ENCODE measurements around the gene KRT84. TPM values are rescaled to one million over a fixed set of nuclear protein-coding genes. Genes with fewer than 3 reads are reported as not detected.

KRT84 gene
- total and polyA plus RNA-seq, 11 donors = not detected

DNA sequence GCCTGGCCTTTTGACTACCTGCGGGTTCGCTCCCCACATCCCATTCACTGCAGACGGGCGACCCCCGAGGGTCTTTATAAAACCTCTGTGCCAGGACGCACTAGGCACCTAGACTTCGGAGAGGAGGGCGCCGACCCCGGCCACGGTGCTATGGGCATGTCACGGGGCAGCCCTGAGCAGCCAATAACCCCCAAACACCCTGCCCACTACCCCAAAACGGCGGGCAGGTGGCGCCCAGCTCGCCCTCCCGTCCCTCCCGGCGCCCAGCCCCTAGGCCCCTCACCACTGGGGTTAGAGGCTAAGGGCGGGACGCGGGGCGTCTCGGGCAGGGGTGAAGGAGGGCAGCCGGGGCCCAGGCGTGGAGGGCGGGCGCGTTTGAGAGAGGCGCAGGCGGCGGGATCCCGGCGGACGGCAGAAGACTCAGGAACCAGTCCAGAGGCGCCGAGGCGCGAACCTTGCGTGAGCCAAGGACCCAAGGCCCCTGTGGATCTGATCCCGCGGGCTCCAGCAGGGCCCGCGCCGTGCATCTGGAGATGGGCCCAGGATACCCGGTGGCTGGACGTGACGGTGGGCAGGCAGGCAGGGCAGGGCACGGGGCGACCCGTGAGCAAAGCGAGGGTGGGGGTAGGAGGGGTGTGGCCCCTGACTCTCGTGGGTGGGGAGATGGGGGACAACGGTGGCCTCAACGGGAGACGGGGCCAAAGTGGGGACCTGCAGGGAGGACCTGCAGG lies 29.3 kb downstream of the KRT84 start:
- DNase-seq (no peak), ATAC-seq (no peak)
- TF ChIP-seq, protein P1, sequence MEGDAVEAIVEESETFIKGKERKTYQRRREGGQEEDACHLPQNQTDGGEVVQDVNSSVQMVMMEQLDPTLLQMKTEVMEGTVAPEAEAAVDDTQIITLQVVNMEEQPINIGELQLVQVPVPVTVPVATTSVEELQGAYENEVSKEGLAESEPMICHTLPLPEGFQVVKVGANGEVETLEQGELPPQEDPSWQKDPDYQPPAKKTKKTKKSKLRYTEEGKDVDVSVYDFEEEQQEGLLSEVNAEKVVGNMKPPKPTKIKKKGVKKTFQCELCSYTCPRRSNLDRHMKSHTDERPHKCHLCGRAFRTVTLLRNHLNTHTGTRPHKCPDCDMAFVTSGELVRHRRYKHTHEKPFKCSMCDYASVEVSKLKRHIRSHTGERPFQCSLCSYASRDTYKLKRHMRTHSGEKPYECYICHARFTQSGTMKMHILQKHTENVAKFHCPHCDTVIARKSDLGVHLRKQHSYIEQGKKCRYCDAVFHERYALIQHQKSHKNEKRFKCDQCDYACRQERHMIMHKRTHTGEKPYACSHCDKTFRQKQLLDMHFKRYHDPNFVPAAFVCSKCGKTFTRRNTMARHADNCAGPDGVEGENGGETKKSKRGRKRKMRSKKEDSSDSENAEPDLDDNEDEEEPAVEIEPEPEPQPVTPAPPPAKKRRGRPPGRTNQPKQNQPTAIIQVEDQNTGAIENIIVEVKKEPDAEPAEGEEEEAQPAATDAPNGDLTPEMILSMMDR (IDR thresholded peaks at IDR 0.05) = no peak
- no peak for TF ChIP-seq POLR2A (IDR thresholded peaks at IDR 0.05)
- Histone ChIP-seq H3K4me1 (peaks cover 0 to 7% (median 0%) of the 10 kb centered on the region in 12 donors), H3K27me3 (peaks cover 0 to 47% (median 2%) of the 10 kb centered on the region in 9 donors), H3K4me3 (no peak overlapping the region), H3K36me3 (no peaks in the 10 kb centered on the region), H3K9me3 (no peaks in the 10 kb centered on the region), H3K27ac (no peak overlapping the region)
- WGBS, 4 donors = 89 to 94% (median 92%) methylated on average over 56 of the region's 56 CpGs
- intact Hi-C loops (cut with DNase I) = no loop called here

GRCh38 chr12:52355176-52355575 lies 30.3 kb downstream of the KRT84 start:
- peaks cover 0 to 47% (median 2%) of the 10 kb centered on the region in 9 donors for H3K27me3 ChIP-seq
- DNase-seq (no peak), ATAC-seq (no peak)
- H3K4me3 ChIP-seq = no peak overlapping the region
- H3K36me3 ChIP-seq = no peaks in the 10 kb centered on the region
- no peaks in the 10 kb centered on the region for H3K9me3 ChIP-seq
- peaks cover 0 to 8% (median 0%) of the 10 kb centered on the region in 12 donors for H3K4me1 ChIP-seq
- intact Hi-C loops (cut with DNase I) = no loop called here
- TF ChIP-seq, protein P1 (IDR thresholded peaks at IDR 0.05) = no peak
- TF ChIP-seq POLR2A (IDR thresholded peaks at IDR 0.05) = no peak
- no peak overlapping the region for H3K27ac ChIP-seq
- WGBS, 4 donors = 92 to 94% (median 93%) methylated on average over 8 of the region's 8 CpGs

- no peak overlapping the region for H3K27ac ChIP-seq
- peaks cover 0 to 43% (median 2%) of the 10 kb centered on the region in 9 donors for H3K27me3 ChIP-seq
- TF ChIP-seq, protein P1 (IDR thresholded peaks at IDR 0.05) = no peak
- TF ChIP-seq POLR2A (IDR thresholded peaks at IDR 0.05) = no peak
- no peaks in the 10 kb centered on the region for H3K36me3 ChIP-seq
- WGBS, 4 donors = 16 to 29% (median 23%) methylated on average over 5 of the region's 5 CpGs
- intact Hi-C loops (cut with DNase I) = no loop called here
- DNase-seq = no peak
- no peak overlapping the region for H3K4me3 ChIP-seq
- no peak for ATAC-seq
- H3K9me3 ChIP-seq = no peaks in the 10 kb centered on the region
- peaks cover 0 to 8% (median 0%) of the 10 kb centered on the region in 12 donors for H3K4me1 ChIP-seq
Observed at GRCh38 chr12:52354200-52354599, 31.3 kb downstream of the KRT84 start.

GRCh38 chr12:52353766-52354165 lies 31.7 kb downstream of the KRT84 start:
- intact Hi-C loops (cut with DNase I) = no loop called here
- no peak for TF ChIP-seq POLR2A (IDR thresholded peaks at IDR 0.05)
- TF ChIP-seq, protein P1 (IDR thresholded peaks at IDR 0.05) = no peak
- Histone ChIP-seq H3K4me3 (no peak overlapping the region), H3K27ac (no peak overlapping the region), H3K4me1 (peaks cover 0 to 8% (median 0%) of the 10 kb centered on the region in 12 donors), H3K27me3 (peaks cover 0 to 42% (median 2%) of the 10 kb centered on the region in 9 donors), H3K36me3 (no peaks in the 10 kb centered on the region), H3K9me3 (no peaks in the 10 kb centered on the region)
- 66 to 91% (median 69%) methylated on average over 3 of the region's 3 CpGs for WGBS, 4 donors
- no peak for ATAC-seq
- no peak for DNase-seq
